GM12872 (cell line): ENCODE data around the gene LCT.

Experiments
- TF ChIP-seq, protein P1 (sequence below): IDR thresholded peaks from 3 replicates; pipeline ENCODE4 v1.5.1; 2011; ENCODE audit warnings: low read depth, mild to moderate bottlenecking, low read length, moderate library complexity; ENCODE audit not compliant: insufficient read depth

The LCT gene

DNA sequence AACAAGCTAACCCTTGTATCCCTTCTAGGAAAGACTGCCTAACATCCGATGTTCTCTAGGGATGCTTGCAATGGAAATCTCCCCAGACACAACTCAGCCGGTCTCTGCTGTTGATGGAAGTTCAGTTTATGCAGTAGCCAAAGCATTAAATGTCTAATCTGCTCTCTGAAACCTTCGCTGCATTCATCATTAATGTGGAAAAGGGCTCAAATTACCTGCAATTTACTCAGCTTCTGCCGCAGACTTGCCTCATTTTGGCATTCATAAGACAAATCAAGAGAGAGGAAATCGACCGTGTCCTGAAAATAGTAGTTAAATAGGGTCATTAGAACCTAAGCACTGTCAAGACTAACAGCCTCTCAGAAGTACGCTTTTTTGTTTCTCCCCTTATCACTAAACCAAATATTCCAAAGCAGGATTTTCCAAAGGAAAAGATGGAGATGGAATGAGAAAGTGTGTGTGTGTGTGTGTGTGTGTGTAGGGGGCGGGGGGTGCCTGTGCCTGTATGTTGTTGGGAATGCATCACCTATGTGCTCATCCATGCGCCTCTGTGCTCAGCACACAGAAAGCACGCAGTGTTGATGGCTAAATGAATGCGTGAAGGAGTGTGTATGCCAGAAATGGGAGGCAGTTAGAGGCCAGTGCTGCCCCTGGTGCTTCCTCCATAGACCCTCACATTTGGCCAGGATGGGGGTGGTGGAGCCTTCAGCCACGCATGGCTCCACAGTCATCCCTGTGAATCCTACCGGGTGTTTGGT is 7.4 kb downstream of the LCT start:
- TF ChIP-seq, protein P1, sequence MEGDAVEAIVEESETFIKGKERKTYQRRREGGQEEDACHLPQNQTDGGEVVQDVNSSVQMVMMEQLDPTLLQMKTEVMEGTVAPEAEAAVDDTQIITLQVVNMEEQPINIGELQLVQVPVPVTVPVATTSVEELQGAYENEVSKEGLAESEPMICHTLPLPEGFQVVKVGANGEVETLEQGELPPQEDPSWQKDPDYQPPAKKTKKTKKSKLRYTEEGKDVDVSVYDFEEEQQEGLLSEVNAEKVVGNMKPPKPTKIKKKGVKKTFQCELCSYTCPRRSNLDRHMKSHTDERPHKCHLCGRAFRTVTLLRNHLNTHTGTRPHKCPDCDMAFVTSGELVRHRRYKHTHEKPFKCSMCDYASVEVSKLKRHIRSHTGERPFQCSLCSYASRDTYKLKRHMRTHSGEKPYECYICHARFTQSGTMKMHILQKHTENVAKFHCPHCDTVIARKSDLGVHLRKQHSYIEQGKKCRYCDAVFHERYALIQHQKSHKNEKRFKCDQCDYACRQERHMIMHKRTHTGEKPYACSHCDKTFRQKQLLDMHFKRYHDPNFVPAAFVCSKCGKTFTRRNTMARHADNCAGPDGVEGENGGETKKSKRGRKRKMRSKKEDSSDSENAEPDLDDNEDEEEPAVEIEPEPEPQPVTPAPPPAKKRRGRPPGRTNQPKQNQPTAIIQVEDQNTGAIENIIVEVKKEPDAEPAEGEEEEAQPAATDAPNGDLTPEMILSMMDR = no peak

DNA sequence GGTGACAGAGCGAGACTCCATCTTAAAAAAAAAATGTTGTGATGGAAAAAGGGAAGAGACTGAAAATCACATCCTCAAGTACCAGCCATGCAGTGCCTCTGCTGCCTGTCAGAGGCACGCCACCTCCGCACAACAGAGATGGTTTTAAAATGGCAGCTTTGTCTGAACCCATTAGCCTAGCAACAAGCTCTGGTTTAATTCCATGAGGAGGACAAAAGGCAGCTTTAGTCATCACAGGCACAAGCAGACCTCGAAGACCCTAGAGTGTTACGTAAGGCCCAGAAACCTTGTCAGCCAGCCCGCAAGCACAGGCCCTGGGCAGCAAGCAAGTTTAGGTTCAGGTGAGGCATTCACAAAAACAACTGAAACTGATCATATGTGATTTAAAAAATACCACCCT is 10.4 kb downstream of the LCT start:
- TF ChIP-seq, protein P1 = no peak

DNA sequence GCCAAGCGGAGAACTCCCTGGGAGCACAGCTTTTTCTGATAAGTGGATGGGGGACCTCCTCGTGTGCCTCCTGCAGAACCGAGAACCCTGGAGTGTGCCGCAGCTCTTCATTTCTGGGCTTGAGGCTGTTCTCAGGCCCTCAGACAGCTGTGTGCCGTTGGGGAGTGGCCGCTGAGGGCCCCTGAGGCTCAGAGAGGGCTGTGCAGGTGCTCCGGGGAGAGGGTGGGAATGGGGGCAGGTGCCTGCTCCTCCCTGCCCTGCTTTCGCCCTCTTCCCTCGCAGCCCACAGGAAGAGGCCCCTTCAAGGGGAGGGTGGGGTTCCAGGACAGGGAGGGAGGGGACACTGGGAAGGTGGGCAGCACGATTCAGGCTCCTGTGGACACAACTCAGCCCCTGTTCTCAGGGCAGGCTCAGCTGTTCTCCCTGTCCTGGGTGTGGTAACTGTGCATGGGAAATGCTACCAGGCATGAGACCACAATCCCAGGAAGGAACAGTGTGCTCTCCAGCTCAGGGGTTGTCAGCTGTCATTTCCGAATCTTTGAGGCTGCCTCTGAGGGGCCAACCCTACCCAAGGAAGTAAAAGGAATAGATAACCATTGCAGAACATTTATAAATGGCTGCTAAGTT is 11.3 kb downstream of the LCT start:
- TF ChIP-seq, protein P1 = no peak

DNA sequence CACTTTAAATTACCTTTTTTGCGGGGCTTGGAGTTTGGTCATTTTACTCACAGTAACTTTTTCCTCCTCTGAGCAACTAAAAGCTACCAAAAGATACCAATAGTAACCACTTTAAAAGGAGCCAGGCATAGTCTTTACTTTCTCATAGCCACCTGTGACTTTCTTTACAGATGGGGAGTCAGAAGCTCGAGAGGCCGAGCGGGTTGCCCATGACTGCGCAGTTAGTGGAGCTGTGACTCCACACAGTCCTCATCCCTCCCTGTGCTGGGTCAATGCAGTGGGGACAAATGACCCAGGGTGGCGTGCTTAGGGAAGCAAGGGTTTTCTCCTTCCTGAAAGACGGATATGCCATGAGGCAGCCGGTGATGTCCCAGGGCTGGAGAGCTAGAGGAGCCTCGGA is 11.9 kb downstream of the LCT start:
- TF ChIP-seq, protein P1 = no peak

DNA sequence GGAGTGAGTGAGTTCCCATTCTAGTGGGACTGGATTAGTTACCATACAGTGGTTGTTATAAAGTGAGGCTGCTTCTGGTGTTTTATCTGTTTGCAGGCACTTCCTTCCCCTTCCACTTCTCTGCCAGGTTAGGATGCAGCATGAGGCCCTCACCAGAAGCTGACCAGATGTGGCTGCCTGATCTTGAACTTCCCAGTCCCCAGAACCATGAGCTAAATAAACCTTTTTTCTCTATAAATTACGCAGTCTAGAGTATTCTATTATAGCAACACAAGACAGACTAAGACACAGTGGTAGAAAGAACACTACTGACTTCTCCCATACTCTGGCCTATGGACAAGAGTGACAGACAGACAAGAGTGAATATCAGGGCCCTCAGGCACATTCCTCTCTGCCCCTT is 14.1 kb downstream of the LCT start:
- TF ChIP-seq, protein P1 = no peak

DNA sequence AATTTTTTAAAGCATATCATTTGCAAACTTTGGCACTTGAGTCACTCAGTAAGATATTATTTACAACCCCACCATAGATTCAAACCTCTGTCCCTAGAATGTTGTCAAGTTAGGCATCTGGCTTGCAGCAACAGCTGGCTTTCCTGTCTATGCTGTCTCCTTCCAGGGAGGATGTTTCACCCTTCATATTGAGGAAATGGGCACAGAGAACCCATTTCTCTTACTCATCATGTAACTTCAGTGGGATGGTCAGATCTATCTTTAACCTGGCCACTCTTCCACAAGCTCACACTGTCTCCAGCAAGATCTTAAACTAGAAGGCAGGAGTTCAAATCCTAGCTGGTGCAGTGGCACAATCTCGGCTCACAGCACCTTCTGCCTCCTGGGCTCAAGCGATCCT is 15.8 kb downstream of the LCT start:
- TF ChIP-seq, protein P1 = no peak

DNA sequence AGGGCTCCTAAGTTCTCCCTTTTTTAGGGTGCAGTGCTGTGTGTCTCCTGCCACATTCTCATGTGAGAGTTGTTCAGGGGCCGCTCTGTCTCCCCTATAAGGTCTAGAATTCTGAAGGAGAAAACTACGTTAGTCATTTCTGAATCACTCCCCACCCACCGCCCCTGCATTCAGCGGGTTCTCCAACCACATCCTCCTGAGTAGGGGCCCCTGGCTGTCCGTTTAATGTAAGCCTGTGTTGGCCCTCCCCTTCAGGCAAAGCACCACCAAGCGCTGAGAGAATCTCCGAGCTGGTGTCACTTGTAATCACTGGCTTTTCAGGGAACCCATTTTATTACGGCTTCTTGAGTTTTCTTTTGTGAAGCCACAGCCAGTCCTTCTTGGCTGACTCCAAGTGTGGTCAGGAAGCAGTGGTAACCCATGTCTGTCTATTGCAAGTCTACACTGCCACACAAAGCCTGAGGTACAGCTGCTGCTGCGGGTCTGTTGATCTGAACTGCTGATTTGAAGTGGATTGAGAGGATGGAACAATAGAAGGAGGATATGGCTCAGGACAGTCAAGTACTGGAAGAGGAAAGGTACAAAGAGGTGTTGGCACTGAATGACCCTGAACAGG is 16.9 kb downstream of the LCT start:
- TF ChIP-seq, protein P1 = no peak
